NT2/D1 (cell line): ENCODE measurements around the gene PLPP7.

Experiments
- SUZ12 ChIP-seq: IDR thresholded peaks from 2 replicates; pipeline ENCODE4 v1.6.1; 2011; ENCODE audit not compliant: insufficient read length, insufficient read depth; ENCODE audit errors: extremely low read depth
- YY1 ChIP-seq: IDR thresholded peaks from 2 replicates; pipeline ENCODE4 v1.6.1; 2011; ENCODE audit not compliant: insufficient read length, insufficient read depth

DNA sequence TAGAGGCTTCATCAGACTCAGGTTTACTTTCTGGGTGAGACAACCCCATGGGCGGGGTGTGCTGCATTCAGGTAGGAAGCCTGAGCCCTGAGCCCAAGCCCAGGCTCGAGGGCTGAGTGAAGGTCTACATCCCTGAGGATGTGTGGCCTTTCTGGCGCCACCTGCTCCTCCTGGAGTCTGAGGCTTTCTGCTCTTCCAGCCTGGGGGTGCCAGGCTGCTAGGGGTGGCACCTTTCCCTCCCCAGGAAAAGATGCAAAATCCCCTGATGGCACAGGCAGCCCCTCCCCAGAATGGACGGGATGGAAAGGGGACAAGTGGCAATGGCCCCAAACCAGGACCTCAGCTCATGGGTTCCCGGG is 60.0 kb downstream of the PLPP7 start:
- no peak for TF ChIP-seq YY1
- no peak for TF ChIP-seq SUZ12
